NB4 (cell line): ENCODE data around the gene MOCOS.
"Not testable (repeated sequence)": the region's sequence is repeated elsewhere in the genome, so short reads cannot be mapped to it uniquely, and the experiment has no call there.

ENCODE experiments used
- DNase-seq: peaks from one replicate; pipeline ENCODE4 v3.0.0; 2010; ENCODE audit warnings: low read depth
- H3K4me3 ChIP-seq: one replicate; pipeline ENCODE4 v1.5.1; 2011; ENCODE audit warnings: mild to moderate bottlenecking, low read depth, low read length, moderate library complexity
- CTCF ChIP-seq: IDR thresholded peaks from one replicate; pipeline ENCODE4 v1.5.1; 2012; ENCODE audit warnings: low read depth, low read length
- MAX ChIP-seq: IDR thresholded peaks from 2 replicates; pipeline ENCODE4 v1.6.1; 2011; ENCODE audit warnings: low read depth, low read length
- MYC ChIP-seq: IDR thresholded peaks from 2 replicates; pipeline ENCODE4 v1.6.1; 2011; ENCODE audit warnings: low read depth, low read length
- POLR2A ChIP-seq: IDR thresholded peaks from 2 replicates; pipeline ENCODE4 v1.6.1; 2011; ENCODE audit warnings: mild to moderate bottlenecking; ENCODE audit not compliant: insufficient read length; ENCODE audit errors: extremely low read depth

The MOCOS gene

GRCh38 chr18:36200354-36200771 lies 13.1 kb downstream of the MOCOS start:
- no peak for TF ChIP-seq POLR2A
- no peak for TF ChIP-seq MYC
- TF ChIP-seq MAX: no peak
- no peak for TF ChIP-seq CTCF
- H3K4me3 ChIP-seq: no peak overlapping the region
- DNase-seq: no peak

GRCh38 chr18:36201765-36202164 lies 14.5 kb downstream of the MOCOS start:
- DNase-seq: no peak
- TF ChIP-seq CTCF (no peak), POLR2A (no peak), MAX (no peak), MYC (no peak)
- no peak overlapping the region for H3K4me3 ChIP-seq

GRCh38 chr18:36203360-36203895 lies 16.1 kb downstream of the MOCOS start:
- no peak for DNase-seq
- TF ChIP-seq CTCF (no peak), MYC (no peak), MAX (no peak), POLR2A (no peak)
- H3K4me3 ChIP-seq: no peak overlapping the region

- no peak overlapping the region for H3K4me3 ChIP-seq
- TF ChIP-seq MYC (no peak), POLR2A (no peak), MAX (no peak), CTCF (no peak)
- no peak for DNase-seq
Measured at GRCh38 chr18:36205166-36205565, 17.9 kb downstream of the MOCOS start.

GRCh38 chr18:36207303-36207702 lies 20.0 kb downstream of the MOCOS start:
- H3K4me3 ChIP-seq: no peak overlapping the region
- no peak for DNase-seq
- TF ChIP-seq POLR2A: no peak
- no peak for TF ChIP-seq MYC
- no peak for TF ChIP-seq MAX

- DNase-seq, H3K4me3 ChIP-seq: not testable (repeated sequence)
Measured at GRCh38 chr18:36207969-36208368, 20.7 kb downstream of the MOCOS start.

- H3K4me3 ChIP-seq: no peak overlapping the region
- no peak for TF ChIP-seq MAX
- TF ChIP-seq MYC: no peak
- no peak for TF ChIP-seq CTCF
- TF ChIP-seq POLR2A: no peak
- no peak for DNase-seq
Measured at GRCh38 chr18:36211612-36212065, 24.3 kb downstream of the MOCOS start.
